Mesothelial cell of epicardium (in vitro differentiated cells): ENCODE measurements around the gene TLCD3B. TPM values are rescaled to one million over a fixed set of nuclear protein-coding genes. Genes with fewer than 3 reads are reported as not detected.

ENCODE experiments used
- DNase-seq, 2 experiments: peaks; one replicate each; pipeline ENCODE4 v3.0.0; 2021; ENCODE audit warnings: low spot score in 2 of 2; ENCODE audit not compliant: unreplicated experiment in 2 of 2
- H3K27ac Mint-ChIP-seq: 2 replicates; pipeline ENCODE4 v1.8.0; 2021; ENCODE audit warnings: mixed read lengths
- H3K27me3 Mint-ChIP-seq: 2 replicates; pipeline ENCODE4 v1.8.0; 2021; ENCODE audit warnings: low read depth, mixed read lengths
- H3K36me3 Mint-ChIP-seq: 2 replicates; pipeline ENCODE4 v1.8.0; 2021; ENCODE audit warnings: mixed read lengths
- H3K4me1 Mint-ChIP-seq: 2 replicates; pipeline ENCODE4 v1.8.0; 2021; ENCODE audit warnings: mixed read lengths
- H3K4me3 Mint-ChIP-seq: 2 replicates; pipeline ENCODE4 v1.8.0; 2021; ENCODE audit warnings: mild to moderate bottlenecking, moderate library complexity, mixed read lengths
- H3K9me3 Mint-ChIP-seq: 2 replicates; pipeline ENCODE4 v1.8.0; 2021; ENCODE audit warnings: mixed read lengths
- total RNA-seq: library from RNA; stranded (reverse); gene quantifications from 3 replicates; pipeline ENCODE4 v1.2.1, GENCODE V29; 2021
- TF ChIP-seq, protein P1 (sequence below): fragments of 200-600 bp; sonication (generic); IDR thresholded peaks from one replicate; pipeline ENCODE4 v1.5.0; 2021; ENCODE audit warnings: antibody characterized with exemption; ENCODE audit not compliant: unreplicated experiment

Gene TLCD3B
- total RNA-seq, 1 donor from 2014 or later, result 0.72 TPM

DNA sequence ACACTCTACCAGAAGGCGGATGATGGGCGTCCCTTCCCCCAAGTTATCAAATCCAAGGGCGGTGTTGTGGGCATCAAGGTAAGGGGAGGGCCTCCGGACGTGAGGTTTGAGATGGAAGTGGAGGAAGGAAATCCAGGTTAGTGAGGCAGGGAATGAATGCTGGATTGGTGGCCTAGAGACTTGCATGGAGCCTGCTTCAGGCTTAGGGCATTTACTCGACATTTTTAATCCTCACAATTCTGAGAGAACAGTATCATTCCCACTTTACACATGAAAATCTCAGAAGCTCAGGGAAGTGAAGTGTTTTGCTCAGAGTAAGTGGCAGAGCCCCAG lies 36.5 kb upstream of the TLCD3B start:
- TF ChIP-seq, protein P1, sequence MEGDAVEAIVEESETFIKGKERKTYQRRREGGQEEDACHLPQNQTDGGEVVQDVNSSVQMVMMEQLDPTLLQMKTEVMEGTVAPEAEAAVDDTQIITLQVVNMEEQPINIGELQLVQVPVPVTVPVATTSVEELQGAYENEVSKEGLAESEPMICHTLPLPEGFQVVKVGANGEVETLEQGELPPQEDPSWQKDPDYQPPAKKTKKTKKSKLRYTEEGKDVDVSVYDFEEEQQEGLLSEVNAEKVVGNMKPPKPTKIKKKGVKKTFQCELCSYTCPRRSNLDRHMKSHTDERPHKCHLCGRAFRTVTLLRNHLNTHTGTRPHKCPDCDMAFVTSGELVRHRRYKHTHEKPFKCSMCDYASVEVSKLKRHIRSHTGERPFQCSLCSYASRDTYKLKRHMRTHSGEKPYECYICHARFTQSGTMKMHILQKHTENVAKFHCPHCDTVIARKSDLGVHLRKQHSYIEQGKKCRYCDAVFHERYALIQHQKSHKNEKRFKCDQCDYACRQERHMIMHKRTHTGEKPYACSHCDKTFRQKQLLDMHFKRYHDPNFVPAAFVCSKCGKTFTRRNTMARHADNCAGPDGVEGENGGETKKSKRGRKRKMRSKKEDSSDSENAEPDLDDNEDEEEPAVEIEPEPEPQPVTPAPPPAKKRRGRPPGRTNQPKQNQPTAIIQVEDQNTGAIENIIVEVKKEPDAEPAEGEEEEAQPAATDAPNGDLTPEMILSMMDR, result no peak
- no peak for DNase-seq
- Mint-ChIP-seq H3K27ac (peak overlapping the region; percentile 99), H3K4me1 (peaks cover 43% of the 10 kb centered on the region), H3K4me3 (peak overlapping the region; percentile 87), H3K9me3 (no peaks in the 10 kb centered on the region), H3K27me3 (no peaks in the 10 kb centered on the region), H3K36me3 (peaks cover 30% of the 10 kb centered on the region)

DNA sequence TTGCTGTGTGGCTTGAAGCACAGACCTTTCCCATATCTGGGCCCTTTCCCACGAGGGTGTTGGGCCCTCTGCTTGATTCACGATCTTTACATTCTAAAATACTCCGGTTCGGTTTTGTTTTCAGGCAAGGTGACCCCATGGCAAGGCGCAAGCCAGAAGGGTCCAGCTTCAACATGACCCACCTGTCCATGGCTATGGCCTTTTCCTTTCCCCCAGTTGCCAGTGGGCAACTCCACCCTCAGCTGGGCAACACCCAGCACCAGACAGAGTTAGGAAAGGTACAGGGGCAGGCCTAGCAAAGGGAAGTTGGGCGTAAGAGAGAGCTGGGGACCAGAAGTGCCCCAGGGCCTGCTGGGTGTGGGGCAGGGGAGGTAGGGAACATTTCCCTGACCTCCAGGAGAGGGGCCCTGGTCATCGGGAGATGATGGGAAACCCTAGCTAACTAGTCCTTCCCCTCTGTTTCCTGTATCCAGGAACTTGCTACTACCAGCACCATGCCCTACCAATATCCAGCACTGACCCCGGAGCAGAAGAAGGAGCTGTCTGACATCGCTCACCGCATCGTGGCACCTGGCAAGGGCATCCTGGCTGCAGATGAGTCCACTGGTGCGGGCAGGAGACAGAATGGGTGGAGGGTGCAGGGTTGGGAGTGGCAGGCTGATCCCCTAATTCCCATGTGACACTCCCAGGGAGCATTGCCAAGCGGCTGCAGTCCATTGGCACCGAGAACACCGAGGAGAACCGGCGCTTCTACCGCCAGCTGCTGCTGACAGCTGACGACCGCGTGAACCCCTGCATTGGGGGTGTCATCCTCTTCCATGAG lies 35.9 kb upstream of the TLCD3B start:
- H3K27ac Mint-ChIP-seq, result peak overlapping the region; percentile 99
- no peaks in the 10 kb centered on the region for H3K27me3 Mint-ChIP-seq
- peaks cover 27% of the 10 kb centered on the region for H3K36me3 Mint-ChIP-seq
- DNase-seq, result no peak
- H3K9me3 Mint-ChIP-seq, result no peaks in the 10 kb centered on the region
- peak overlapping the region; percentile 87 for H3K4me3 Mint-ChIP-seq
- TF ChIP-seq, protein P1, result no peak
- peaks cover 43% of the 10 kb centered on the region for H3K4me1 Mint-ChIP-seq

DNA sequence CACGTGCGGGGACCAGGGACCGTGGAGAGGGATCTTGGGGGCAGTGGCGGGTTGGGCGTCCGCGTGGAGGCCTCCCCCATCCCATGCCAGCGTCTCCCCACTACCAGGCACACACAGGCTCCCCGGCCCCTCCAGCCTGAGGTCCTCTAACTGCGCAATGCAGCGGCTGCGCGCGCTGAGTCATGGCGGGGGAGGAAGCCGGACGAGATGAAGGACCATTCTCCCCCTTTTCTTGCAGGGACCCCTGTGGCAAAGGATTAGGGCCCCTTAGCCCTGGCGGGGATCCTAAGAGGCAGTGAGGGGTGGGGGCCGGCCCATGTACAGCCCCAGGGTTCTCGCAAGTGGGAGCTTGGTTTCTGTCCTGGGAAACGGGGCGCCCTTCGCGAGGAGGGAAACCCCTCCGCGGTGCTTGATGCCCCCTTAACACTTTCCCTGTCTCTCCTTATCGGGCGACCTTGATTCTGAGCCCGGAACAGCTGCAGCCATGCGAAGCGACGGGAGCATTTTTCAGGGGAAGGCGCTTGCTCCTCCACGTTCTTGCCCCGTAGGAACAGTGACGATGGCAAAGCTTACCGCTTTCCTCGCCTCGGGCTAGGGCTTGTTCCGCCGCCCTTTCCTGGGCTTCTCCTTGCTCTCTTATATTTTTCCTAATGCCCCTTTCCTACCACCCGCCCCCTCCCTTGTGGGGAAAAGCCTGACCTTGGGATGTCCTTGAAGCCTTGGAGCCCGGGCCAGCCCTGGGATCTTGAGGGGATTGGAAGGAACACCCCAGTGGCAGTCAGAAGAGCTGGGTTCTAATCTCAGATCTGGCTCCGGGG lies 35.1 kb upstream of the TLCD3B start:
- H3K4me1 Mint-ChIP-seq, result peaks cover 45% of the 10 kb centered on the region
- TF ChIP-seq, protein P1, result no peak
- DNase-seq, result peak in 1 of 2 experiments; percentile 65
- peak overlapping the region; percentile 99 for H3K27ac Mint-ChIP-seq
- H3K4me3 Mint-ChIP-seq, result peak overlapping the region; percentile 87
- no peaks in the 10 kb centered on the region for H3K9me3 Mint-ChIP-seq
- peaks cover 22% of the 10 kb centered on the region for H3K36me3 Mint-ChIP-seq
- no peaks in the 10 kb centered on the region for H3K27me3 Mint-ChIP-seq

DNA sequence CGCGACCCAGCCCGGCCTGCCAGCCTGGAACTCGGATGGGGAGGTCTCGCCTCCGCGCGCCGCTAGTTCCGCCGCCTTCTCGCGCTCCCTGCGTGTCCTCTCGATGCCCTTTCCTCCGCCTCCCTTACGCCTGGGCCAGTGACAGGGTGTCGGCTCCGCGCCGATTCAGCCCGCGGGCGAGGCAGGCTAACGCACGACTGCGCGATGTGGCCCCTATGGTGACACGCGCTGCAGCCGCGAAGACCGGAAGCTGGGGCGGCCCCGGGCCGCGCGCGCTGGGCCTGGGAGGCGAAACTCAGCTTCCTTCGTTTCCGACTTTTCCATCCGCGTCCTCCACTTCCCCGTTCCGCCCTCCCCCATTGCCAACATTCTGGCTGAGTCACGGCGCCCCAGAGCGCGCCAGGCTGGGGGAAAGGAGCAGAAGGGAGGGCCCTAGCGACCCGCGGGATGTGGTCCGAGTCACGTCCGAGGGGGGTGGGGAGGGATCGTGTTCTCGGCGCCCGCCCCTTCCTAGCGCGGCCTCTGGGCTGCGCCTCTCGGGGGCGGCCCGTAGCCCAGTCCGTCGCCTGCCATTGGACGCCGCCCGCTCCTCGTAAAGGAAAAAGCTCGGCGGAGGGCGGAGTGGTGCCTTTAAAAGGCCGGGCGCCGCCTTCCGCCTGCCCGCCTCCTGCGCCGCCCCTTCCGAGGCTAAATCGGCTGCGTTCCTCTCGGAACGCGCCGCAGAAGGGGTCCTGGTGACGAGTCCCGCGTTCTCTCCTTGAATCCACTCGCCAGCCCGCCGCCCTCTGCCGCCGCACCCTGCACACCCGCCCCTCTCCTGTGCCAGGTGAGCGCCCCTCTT lies 34.3 kb upstream of the TLCD3B start, which contains the start of gene ALDOA:
Gene ALDOA (plus strand): TSS at position 659 of the 841 bp plus-strand sequence. CDS start 1,138 bp downstream, outside the sequence.
- H3K9me3 Mint-ChIP-seq, result no peaks in the 10 kb centered on the region
- H3K27me3 Mint-ChIP-seq, result no peaks in the 10 kb centered on the region
- H3K27ac Mint-ChIP-seq, result peak within 1 kb of the TSS; percentile 99
- peaks cover 50% of the 10 kb centered on the region for H3K4me1 Mint-ChIP-seq
- peak; percentile 91 to 94 for DNase-seq
- peak within 1 kb of the TSS; percentile 87 for H3K4me3 Mint-ChIP-seq
- TF ChIP-seq, protein P1, result no peak
- H3K36me3 Mint-ChIP-seq, result peaks cover 19% of the 10 kb centered on the region

DNA sequence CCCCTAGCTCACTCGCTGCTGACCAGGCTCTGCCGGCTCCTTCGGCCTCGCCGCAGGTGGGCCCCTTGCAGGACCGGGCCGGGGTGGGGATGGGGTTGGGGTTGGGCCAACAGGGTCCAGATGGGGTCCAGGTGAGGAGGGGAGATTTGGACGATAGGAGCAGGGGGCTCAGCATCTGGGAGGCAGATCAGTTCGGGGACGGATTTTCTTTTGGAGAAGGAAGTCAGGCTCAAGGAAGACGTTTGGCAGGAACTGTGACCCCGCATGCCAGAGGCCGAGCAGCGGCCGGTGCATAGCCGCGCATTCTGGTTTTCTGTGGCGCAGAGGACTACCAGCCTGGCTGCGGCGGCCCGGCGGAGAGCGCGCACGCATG lies 33.6 kb upstream of the TLCD3B start:
- Mint-ChIP-seq H3K27ac (peak overlapping the region; percentile 99), H3K9me3 (no peaks in the 10 kb centered on the region), H3K4me1 (peaks cover 48% of the 10 kb centered on the region), H3K27me3 (no peaks in the 10 kb centered on the region), H3K4me3 (peak overlapping the region; percentile 87), H3K36me3 (peaks cover 16% of the 10 kb centered on the region)
- TF ChIP-seq, protein P1, result no peak
- no peak for DNase-seq
